Measurements from ENCODE around the gene IER5L.

DNA sequence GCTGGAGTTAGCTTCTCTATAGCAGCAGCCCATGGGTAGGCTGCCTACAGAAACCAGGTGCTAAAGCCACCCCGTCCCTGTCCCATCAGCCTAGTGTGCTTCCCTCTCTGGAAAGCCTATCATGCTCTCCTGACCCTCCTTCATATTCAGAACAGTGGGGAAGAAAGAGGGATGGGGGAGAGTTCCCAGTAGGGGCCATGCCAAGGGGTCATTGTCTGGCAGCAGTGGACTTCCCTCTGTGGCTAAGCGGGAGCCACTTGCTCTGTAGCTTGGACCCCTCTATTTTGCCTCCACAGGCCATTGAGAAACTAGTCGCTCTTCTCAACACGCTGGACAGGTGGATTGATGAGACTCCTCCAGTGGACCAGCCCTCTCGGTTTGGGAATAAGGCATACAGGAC is 49.4 kb downstream of the IER5L start:
- TF ChIP-seq, protein P1, sequence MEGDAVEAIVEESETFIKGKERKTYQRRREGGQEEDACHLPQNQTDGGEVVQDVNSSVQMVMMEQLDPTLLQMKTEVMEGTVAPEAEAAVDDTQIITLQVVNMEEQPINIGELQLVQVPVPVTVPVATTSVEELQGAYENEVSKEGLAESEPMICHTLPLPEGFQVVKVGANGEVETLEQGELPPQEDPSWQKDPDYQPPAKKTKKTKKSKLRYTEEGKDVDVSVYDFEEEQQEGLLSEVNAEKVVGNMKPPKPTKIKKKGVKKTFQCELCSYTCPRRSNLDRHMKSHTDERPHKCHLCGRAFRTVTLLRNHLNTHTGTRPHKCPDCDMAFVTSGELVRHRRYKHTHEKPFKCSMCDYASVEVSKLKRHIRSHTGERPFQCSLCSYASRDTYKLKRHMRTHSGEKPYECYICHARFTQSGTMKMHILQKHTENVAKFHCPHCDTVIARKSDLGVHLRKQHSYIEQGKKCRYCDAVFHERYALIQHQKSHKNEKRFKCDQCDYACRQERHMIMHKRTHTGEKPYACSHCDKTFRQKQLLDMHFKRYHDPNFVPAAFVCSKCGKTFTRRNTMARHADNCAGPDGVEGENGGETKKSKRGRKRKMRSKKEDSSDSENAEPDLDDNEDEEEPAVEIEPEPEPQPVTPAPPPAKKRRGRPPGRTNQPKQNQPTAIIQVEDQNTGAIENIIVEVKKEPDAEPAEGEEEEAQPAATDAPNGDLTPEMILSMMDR (IDR thresholded peaks at IDR 0.05), result no peak
- TF ChIP-seq POLR2A (IDR thresholded peaks at IDR 0.05), result no peak
- no peak for TF ChIP-seq EP300 (IDR thresholded peaks at IDR 0.05)

Measured in ovary (tissue), 3 donors.